GM03348 (cell line): ENCODE results near the gene MN1.
A peak's percentile ranks its signal among the peaks of the same experiment; 100 is the strongest.

Experiments
- DNase-seq: peaks from one replicate; pipeline ENCODE4 v3.0.0; 2012; ENCODE audit warnings: low spot score

Gene MN1

GRCh38 chr22:27785831-27786230 is 15.7 kb downstream of the MN1 start:
- no peak for DNase-seq

DNA sequence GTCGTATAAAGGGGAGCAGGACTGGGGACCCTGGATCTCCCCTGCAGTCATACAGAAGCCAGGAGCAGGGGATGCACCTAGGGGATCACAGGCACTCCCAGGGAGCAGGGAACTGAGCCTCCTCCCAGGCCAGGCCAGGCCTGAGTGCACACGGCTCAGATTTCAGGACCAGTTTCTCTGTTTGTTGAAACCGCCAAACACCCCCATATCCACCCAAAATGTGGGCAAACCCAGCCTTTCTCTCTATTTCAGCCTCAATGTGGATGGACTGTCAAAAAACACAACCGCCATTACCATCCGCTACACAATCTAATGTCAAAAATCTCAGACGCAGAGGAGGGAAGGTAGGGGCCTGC is 17.5 kb downstream of the MN1 start:
- no peak for DNase-seq

GRCh38 chr22:27783436-27784119 is 18.0 kb downstream of the MN1 start:
- no peak for DNase-seq

DNA sequence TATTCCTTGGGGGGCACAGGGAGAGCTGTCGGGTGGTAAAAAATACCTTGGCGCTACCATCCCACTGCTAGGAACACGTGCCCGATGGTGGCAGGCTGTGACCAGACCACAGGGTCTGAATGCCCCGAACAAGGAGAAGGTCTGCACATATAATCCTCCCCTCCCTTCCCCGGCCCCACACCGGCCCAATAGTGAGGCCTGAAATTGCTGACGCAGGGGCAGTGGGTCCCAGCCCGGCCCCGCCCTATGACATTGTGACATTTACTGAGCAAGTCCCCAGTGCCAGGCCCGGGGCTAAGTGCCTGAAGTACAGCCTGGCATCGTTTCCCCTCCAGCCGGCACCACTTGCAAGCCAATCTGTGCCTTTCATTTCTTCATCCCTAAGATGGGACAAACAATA is 19.5 kb downstream of the MN1 start:
- no peak for DNase-seq

DNA sequence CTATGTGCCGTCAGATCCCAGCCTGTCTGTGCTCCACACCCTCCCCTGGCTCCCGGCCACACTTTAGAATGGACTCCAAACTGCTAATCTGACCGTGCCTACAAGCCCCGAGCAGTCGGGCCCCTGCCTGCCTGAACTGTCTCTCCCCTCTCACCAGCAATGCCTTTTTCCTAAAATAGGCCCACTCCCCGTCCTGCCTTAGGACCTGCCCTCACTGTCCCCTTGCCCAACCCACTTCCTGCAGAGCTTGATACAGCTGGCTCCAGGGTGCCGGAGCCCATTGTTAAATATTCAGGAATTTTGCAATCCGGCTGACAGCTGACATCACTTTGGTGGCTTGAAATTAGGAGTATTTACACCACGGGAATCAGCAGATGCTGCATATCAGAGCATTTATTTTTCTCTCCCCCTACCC is 21.4 kb downstream of the MN1 start:
- DNase-seq, result peak; percentile 42

- no peak for DNase-seq
Observed at GRCh38 chr22:27779643-27780042, 21.9 kb downstream of the MN1 start.

DNA sequence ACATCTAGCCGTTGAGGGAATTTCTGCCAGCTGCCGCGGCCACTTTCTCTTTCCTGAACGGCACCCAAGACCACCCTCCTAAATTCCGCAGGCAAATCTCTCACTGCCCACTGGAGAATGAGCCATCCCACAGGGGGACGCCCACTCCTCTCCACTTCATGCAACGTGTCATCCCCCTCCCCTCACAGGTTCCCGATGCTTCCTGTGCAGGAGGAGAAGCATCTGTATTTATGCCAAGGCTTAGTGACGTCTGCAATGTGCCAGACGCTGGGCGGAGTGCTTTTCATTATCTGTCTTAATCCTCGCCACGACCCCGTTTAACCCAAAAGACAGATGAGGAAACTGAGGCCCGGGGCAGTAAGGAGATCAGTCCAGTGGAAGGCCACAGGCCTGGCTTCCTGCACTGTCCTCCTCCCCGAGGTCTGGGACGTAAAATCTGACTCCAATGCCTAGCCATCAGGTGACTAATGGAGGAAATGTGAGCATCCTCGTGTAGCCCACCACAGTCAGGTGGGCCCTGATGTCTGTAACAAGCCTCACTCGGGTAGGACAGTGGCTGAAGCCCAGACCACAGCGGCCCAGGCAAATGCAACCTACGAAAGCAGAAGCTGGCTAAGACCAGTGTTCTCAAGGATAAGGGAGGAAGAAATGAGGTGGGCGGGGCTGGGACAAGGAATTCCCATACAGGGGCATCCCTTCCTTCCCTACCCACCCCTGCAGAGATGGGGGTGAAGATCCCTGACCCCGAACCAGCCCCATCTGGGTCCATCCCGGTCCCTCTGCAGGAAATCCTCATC is 23.1 kb downstream of the MN1 start:
- no peak for DNase-seq

GRCh38 chr22:27777128-27777527 is 24.4 kb downstream of the MN1 start:
- no peak for DNase-seq

DNA sequence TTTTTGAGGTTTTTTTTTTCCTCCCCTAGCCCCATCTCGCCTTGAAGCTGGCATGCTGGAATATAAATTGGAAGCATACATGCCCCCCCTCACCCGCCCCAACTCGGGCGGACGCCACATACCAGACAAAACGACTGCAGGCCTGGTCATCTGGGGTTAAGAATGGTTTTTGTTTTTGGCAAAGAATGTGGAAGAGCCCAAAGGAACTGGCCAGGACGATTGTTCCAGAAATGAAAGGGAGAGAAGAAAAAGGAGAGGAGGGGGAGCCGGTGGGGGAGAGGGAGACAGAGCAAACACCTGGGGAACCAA is 25.0 kb downstream of the MN1 start:
- DNase-seq, result peak; percentile 83

DNA sequence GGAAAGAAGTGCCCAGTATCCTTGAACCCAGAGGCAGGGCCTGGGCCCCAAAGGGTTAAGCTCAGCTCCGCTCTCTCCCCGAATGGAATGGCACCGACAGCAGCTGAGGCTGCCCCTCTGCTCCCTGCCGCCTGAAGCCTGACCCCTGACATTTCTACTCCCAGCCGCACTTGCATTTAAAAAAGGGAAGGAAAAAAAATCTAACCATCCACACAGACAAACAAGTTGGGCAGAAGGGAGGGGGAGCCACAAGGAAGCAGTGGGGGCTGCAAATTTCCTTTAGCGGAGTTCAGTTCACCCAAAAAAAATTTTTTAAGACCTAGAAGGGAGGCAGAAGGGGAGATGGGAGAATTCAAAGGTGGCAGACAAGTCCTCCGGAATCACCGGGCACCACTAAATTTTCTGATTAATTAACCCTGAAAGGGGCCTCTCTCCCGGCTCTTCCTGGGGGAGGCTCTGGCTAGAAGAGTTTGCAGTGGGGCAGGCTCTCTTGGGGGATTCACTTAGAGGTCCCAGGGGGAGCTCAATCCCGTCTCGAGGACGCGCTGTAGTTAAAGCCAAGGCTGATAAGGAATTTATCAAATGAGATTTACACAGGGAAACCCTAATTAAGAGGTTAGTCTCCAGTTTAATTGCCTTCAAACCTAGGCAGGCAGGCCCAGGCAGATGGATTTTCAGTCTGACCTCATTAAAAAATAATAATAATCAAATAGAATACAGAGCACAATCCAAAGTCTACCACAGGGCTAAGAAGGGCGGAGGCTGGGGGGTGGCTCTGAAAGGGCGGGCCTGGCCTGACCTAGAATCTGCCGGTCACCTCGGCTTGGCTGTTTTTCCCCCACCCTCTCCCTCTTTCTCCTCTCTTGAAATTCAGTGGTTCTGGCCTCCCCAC is 25.6 kb downstream of the MN1 start:
- DNase-seq, result peak; percentile 77

GRCh38 chr22:27775087-27775698 is 26.4 kb downstream of the MN1 start:
- peak; percentile 63 for DNase-seq

DNA sequence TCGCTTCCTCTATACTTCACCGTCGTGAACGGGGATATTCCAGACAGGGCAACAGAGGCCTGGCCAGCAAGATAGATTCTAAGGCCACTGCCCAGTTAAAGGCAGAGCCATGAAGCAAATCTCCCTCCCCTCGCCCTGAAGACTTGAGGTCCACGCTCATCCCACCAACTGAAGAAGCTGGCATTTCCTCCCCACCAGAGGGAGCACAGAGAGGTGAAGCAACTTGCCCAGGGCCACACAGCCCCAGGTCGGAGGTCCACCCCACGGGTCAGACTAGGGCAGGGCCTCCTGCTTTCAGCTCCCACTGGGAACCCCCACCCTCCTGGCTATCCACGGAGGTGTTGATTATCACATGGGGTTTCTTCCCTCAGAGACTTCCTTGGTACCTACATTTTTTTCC is 27.4 kb downstream of the MN1 start:
- DNase-seq, result no peak

- no peak for DNase-seq
Observed at GRCh38 chr22:27772984-27773498, 28.5 kb downstream of the MN1 start.

GRCh38 chr22:27772081-27772983 is 29.2 kb downstream of the MN1 start:
- DNase-seq, result no peak

DNA sequence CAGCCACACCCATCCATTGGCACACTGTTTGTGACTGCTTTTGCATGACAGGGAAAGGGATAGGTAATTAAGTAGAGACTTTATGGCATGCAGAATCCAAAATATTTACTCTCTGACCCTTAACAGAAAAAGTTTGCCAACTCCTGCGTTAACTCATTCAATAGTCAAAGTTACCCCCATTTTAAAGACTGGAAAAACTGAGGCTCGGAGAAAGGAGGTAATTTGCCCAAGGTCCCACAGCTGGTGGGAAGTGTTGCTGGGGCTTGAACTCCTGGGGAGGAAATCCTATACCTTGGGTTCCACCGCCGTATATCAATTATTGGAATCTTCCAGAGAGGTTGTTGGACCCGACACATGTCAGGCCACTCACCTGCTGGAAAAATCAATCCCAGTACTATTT is 29.9 kb downstream of the MN1 start:
- DNase-seq, result no peak

DNA sequence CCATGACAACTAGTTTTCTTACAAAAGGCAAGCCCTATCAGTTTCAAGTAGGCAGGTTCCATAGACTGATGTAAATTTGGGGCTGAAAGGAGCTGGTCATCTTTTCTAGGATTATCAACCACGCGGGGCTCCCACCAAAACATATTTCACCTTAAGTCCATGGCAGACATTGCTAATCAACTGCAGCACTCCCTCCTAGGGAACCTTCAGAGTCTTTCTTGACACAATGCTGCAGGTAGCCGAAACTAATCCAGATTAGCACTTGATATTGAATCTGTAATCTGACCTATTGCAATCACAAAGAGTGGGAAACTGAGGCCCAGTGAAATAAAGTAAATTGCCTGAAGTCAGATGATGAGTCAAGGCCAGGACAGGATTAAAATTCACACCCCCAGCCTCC is 32.5 kb downstream of the MN1 start:
- no peak for DNase-seq

DNA sequence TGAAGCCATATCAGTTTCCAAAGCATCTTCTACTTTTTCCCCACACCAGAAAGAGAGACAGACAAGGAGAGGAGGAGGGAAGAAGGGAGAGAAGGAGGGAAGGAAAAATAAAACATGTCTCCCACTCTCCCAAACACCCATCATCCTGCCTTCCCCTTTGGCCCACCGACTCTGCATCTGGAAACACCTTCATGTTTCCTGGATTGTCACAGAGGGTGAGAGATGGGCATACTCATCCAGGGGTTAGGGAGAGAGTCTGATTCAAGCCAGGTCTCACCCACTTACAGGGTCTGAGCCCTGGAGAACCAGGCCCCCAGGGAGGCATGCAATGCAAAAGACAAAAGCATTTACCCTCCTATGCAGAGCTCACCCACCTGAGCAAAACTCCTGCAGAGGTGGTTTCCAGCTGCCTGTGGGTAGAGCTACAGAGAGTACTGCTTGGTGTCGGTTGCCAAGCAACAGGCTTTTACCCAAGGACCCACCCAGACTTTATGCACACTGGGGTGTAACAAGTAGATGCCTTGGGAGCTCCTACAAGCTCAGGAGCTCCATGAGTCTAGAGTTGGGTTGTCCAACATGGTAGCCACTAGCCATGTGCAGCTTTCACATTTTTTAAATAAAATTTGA is 33.4 kb downstream of the MN1 start:
- no peak for DNase-seq

GRCh38 chr22:27766679-27767078 is 34.9 kb downstream of the MN1 start:
- DNase-seq, result no peak

- no peak for DNase-seq
Observed at GRCh38 chr22:27765706-27766291, 35.8 kb downstream of the MN1 start.

- no peak for DNase-seq
Observed at GRCh38 chr22:27764722-27765236, 36.8 kb downstream of the MN1 start.
